ENCODE results near the gene SLAIN2.

SLAIN2 gene

DNA sequence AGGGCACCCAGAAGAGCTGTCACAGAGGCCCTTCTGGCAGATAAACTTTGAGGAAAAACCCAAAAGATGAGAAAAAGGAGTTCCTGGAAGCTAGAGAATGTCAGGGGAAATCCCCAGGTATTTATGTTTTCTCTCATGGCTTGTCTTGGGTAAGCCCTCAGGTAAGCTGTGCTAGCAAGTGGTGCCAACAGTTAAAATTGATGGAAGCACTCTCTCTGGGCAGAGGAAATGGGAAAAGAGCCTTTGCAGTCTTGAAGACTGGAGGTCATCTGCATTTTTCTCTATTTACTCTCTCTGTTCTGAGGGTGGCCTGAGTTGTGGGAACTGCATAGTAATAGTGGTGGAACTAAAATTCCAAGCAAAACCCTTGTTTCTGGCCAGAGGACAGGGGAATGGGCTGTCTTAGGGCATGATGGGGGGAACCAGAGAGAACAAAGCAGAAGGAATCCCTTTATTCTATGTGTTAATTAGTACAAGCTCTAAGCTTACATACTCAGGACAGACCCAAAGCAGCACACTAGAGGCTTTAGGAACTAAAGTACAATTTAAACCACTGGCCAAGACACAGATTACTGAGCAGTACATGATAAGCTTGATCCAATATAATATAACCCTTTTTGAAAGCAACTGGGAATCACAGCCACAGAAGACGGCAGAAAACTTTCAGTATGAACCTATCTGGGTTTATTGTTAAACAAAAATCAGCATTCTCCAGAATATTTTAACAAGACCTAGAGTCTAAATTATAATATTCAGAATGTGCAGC, 88.6 kb downstream of the SLAIN2 start:
- no peak overlapping the region for H2AK5ac ChIP-seq (ENCODE audit: low read length, severe bottlenecking)
- H4K91ac ChIP-seq (ENCODE audit: low read length), result no peak overlapping the region
- H3K27me3 ChIP-seq (ENCODE audit: control insufficient read depth in 1 of 2, insufficient read depth in 1 of 2, low read length in 2 of 2), result no peaks in the 10 kb centered on the region
- no peak overlapping the region for H2BK12ac ChIP-seq (ENCODE audit: low read length in 2 of 2)
- no peak overlapping the region for H2BK5ac ChIP-seq (ENCODE audit: low read depth, low read length, poor library complexity, severe bottlenecking)
- H2BK120ac ChIP-seq (ENCODE audit: low read depth, low read length), result no peak overlapping the region
- no peaks in the 10 kb centered on the region for H3K4me1 ChIP-seq (ENCODE audit: control insufficient read depth, insufficient read depth, low read depth, low read length)
- no peaks in the 10 kb centered on the region for H3K9me3 ChIP-seq (ENCODE audit: control insufficient read depth, low read length)
- no peak overlapping the region for H3K14ac ChIP-seq (ENCODE audit: low read length in 2 of 2)
- H2AFZ ChIP-seq (ENCODE audit: low read depth, low read length), result no peak overlapping the region
- no peak overlapping the region for H4K8ac ChIP-seq (ENCODE audit: low read length)
- H3K23ac ChIP-seq (ENCODE audit: low read length in 2 of 2), result no peak overlapping the region
- H3K27ac ChIP-seq (ENCODE audit: low read length, poor library complexity, severe bottlenecking), result no peak overlapping the region
- H3K9ac ChIP-seq (ENCODE audit: low read length), result no peak overlapping the region
- H3K18ac ChIP-seq (ENCODE audit: low read depth in 1 of 2, low read length in 2 of 2), result no peak overlapping the region
- WGBS, result no CpG with 5 or more reads among the region's 1 CpG
- H2BK15ac ChIP-seq (ENCODE audit: low read depth, poor library complexity, severe bottlenecking), result no peak overlapping the region
- no peaks in the 10 kb centered on the region for H3K79me1 ChIP-seq (replicated peaks; ENCODE audit: low read length, poor library complexity, severe bottlenecking)
- no peak overlapping the region for H3K4ac ChIP-seq (ENCODE audit: low read depth in 1 of 2, low read length in 2 of 2)
- DNase-seq, result no peak
- H3K4me2 ChIP-seq (ENCODE audit: low read length, poor library complexity, severe bottlenecking), result no peak overlapping the region
- H3K4me3 ChIP-seq (ENCODE audit: insufficient read depth in 1 of 2, low read depth in 1 of 2, low read length in 2 of 2), result no peak overlapping the region
- peaks cover 0 to 24% of the 10 kb centered on the region in 2 experiments for H3K36me3 ChIP-seq (ENCODE audit: control insufficient read depth in 1 of 2, insufficient read depth in 2 of 2, low read depth in 1 of 2, low read length in 2 of 2)

DNA sequence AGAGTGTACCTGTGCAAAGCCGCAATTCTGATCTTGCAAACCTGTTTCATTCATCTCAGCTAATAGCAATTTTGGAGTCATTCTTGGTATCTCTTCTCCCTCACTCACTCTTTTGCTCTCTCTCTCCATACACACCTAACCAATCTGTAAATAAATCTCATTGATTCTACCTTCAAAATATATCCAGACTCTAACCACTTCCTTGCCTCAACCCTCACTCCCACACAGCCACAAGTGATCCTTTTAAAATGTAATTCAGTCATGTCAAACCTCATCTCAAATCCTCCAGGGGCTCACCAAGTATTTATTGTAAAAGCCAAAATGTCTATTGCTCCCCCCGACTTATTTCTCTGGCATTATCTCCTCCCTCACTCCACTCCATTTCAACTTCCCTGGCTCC, 90.1 kb downstream of the SLAIN2 start:
- H3K4me3 ChIP-seq (ENCODE audit: insufficient read depth in 1 of 2, low read depth in 1 of 2, low read length in 2 of 2), result no peak overlapping the region
- DNase-seq, result no peak
- no peak overlapping the region for H2BK15ac ChIP-seq (ENCODE audit: low read depth, poor library complexity, severe bottlenecking)
- no peak overlapping the region for H2BK5ac ChIP-seq (ENCODE audit: low read depth, low read length, poor library complexity, severe bottlenecking)
- no peak overlapping the region for H3K18ac ChIP-seq (ENCODE audit: low read depth in 1 of 2, low read length in 2 of 2)
- H3K4ac ChIP-seq (ENCODE audit: low read depth in 1 of 2, low read length in 2 of 2), result no peak overlapping the region
- H3K79me1 ChIP-seq (replicated peaks; ENCODE audit: low read length, poor library complexity, severe bottlenecking), result no peaks in the 10 kb centered on the region
- H2BK12ac ChIP-seq (ENCODE audit: low read length in 2 of 2), result no peak overlapping the region
- no peaks in the 10 kb centered on the region for H3K27me3 ChIP-seq (ENCODE audit: control insufficient read depth in 1 of 2, insufficient read depth in 1 of 2, low read length in 2 of 2)
- H3K4me2 ChIP-seq (ENCODE audit: low read length, poor library complexity, severe bottlenecking), result no peak overlapping the region
- no peaks in the 10 kb centered on the region for H3K9me3 ChIP-seq (ENCODE audit: control insufficient read depth, low read length)
- H4K8ac ChIP-seq (ENCODE audit: low read length), result no peak overlapping the region
- peaks cover 0 to 20% of the 10 kb centered on the region in 2 experiments for H3K36me3 ChIP-seq (ENCODE audit: control insufficient read depth in 1 of 2, insufficient read depth in 2 of 2, low read depth in 1 of 2, low read length in 2 of 2)
- H2AK5ac ChIP-seq (ENCODE audit: low read length, severe bottlenecking), result no peak overlapping the region
- no peak overlapping the region for H3K14ac ChIP-seq (ENCODE audit: low read length in 2 of 2)
- no peak overlapping the region for H3K27ac ChIP-seq (ENCODE audit: low read length, poor library complexity, severe bottlenecking)
- WGBS, result 96% methylated on average over 2 of the region's 2 CpGs
- no peak overlapping the region for H3K23ac ChIP-seq (ENCODE audit: low read length in 2 of 2)
- no peak overlapping the region for H2AFZ ChIP-seq (ENCODE audit: low read depth, low read length)
- no peak overlapping the region for H2BK120ac ChIP-seq (ENCODE audit: low read depth, low read length)
- H3K4me1 ChIP-seq (ENCODE audit: control insufficient read depth, insufficient read depth, low read depth, low read length), result no peaks in the 10 kb centered on the region
- no peak overlapping the region for H4K91ac ChIP-seq (ENCODE audit: low read length)
- no peak overlapping the region for H3K9ac ChIP-seq (ENCODE audit: low read length)

GRCh38 chr4:48432017-48432416, 90.7 kb downstream of the SLAIN2 start:
- no peak overlapping the region for H4K8ac ChIP-seq (ENCODE audit: low read length)
- no peaks in the 10 kb centered on the region for H3K4me1 ChIP-seq (ENCODE audit: control insufficient read depth, insufficient read depth, low read depth, low read length)
- no peak overlapping the region for H3K14ac ChIP-seq (ENCODE audit: low read length in 2 of 2)
- H3K23ac ChIP-seq (ENCODE audit: low read length in 2 of 2), result no peak overlapping the region
- no peak overlapping the region for H2BK12ac ChIP-seq (ENCODE audit: low read length in 2 of 2)
- no peaks in the 10 kb centered on the region for H3K79me1 ChIP-seq (replicated peaks; ENCODE audit: low read length, poor library complexity, severe bottlenecking)
- no peak overlapping the region for H2BK5ac ChIP-seq (ENCODE audit: low read depth, low read length, poor library complexity, severe bottlenecking)
- no peak overlapping the region for H2BK15ac ChIP-seq (ENCODE audit: low read depth, poor library complexity, severe bottlenecking)
- no peak overlapping the region for H4K91ac ChIP-seq (ENCODE audit: low read length)
- no peak overlapping the region for H2AK5ac ChIP-seq (ENCODE audit: low read length, severe bottlenecking)
- no peak overlapping the region for H2BK120ac ChIP-seq (ENCODE audit: low read depth, low read length)
- H3K4me2 ChIP-seq (ENCODE audit: low read length, poor library complexity, severe bottlenecking), result no peak overlapping the region
- H3K4ac ChIP-seq (ENCODE audit: low read depth in 1 of 2, low read length in 2 of 2), result no peak overlapping the region
- 79% methylated on average over 4 of the region's 4 CpGs for WGBS
- no peaks in the 10 kb centered on the region for H3K27me3 ChIP-seq (ENCODE audit: control insufficient read depth in 1 of 2, insufficient read depth in 1 of 2, low read length in 2 of 2)
- no peak overlapping the region for H3K9ac ChIP-seq (ENCODE audit: low read length)
- H3K4me3 ChIP-seq (ENCODE audit: insufficient read depth in 1 of 2, low read depth in 1 of 2, low read length in 2 of 2), result no peak overlapping the region
- H2AFZ ChIP-seq (ENCODE audit: low read depth, low read length), result no peak overlapping the region
- peaks cover 0 to 18% of the 10 kb centered on the region in 2 experiments for H3K36me3 ChIP-seq (ENCODE audit: control insufficient read depth in 1 of 2, insufficient read depth in 2 of 2, low read depth in 1 of 2, low read length in 2 of 2)
- no peak for DNase-seq
- no peak overlapping the region for H3K27ac ChIP-seq (ENCODE audit: low read length, poor library complexity, severe bottlenecking)
- H3K18ac ChIP-seq (ENCODE audit: low read depth in 1 of 2, low read length in 2 of 2), result no peak overlapping the region
- H3K9me3 ChIP-seq (ENCODE audit: control insufficient read depth, low read length), result no peaks in the 10 kb centered on the region

- Histone ChIP-seq H4K8ac (ENCODE audit: low read length) (no peak overlapping the region), H3K18ac (ENCODE audit: low read depth in 1 of 2, low read length in 2 of 2) (no peak overlapping the region), H3K14ac (ENCODE audit: low read length in 2 of 2) (no peak overlapping the region), H2AFZ (ENCODE audit: low read depth, low read length) (no peak overlapping the region), H3K79me1 (replicated peaks; ENCODE audit: low read length, poor library complexity, severe bottlenecking) (no peaks in the 10 kb centered on the region), H3K9me3 (ENCODE audit: control insufficient read depth, low read length) (no peaks in the 10 kb centered on the region), H3K23ac (ENCODE audit: low read length in 2 of 2) (no peak overlapping the region), H2BK120ac (ENCODE audit: low read depth, low read length) (no peak overlapping the region), H2BK15ac (ENCODE audit: low read depth, poor library complexity, severe bottlenecking) (no peak overlapping the region), H2BK5ac (ENCODE audit: low read depth, low read length, poor library complexity, severe bottlenecking) (no peak overlapping the region), H3K4me1 (ENCODE audit: control insufficient read depth, insufficient read depth, low read depth, low read length) (no peaks in the 10 kb centered on the region), H3K4ac (ENCODE audit: low read depth in 1 of 2, low read length in 2 of 2) (no peak overlapping the region), H4K91ac (ENCODE audit: low read length) (no peak overlapping the region), H3K36me3 (ENCODE audit: control insufficient read depth in 1 of 2, insufficient read depth in 2 of 2, low read depth in 1 of 2, low read length in 2 of 2) (no peaks in the 10 kb centered on the region), H3K9ac (ENCODE audit: low read length) (no peak overlapping the region), H2BK12ac (ENCODE audit: low read length in 2 of 2) (no peak overlapping the region), H3K27ac (ENCODE audit: low read length, poor library complexity, severe bottlenecking) (no peak overlapping the region), H3K4me2 (ENCODE audit: low read length, poor library complexity, severe bottlenecking) (no peak overlapping the region), H2AK5ac (ENCODE audit: low read length, severe bottlenecking) (no peak overlapping the region), H3K4me3 (ENCODE audit: insufficient read depth in 1 of 2, low read depth in 1 of 2, low read length in 2 of 2) (no peak overlapping the region), H3K27me3 (ENCODE audit: control insufficient read depth in 1 of 2, insufficient read depth in 1 of 2, low read length in 2 of 2) (no peaks in the 10 kb centered on the region)
- WGBS, result no CpG with 5 or more reads among the region's 1 CpG
- DNase-seq, result no peak
Observed at GRCh38 chr4:48436318-48436717, 95.0 kb downstream of the SLAIN2 start.
